ENCODE results near the gene MYO1D. TPM values are rescaled to one million over a fixed set of nuclear protein-coding genes. Genes with fewer than 3 reads are reported as not detected.

The MYO1D gene
- total and polyA plus RNA-seq, 2 of the 13 experiments (the other 11 are each of a cell fraction or from before 2014, with no cell fraction given), result 13.2 to 17.3 TPM

GRCh38 chr17:32794533-32795246 is 82.2 kb downstream of the MYO1D start (continued):
- TF ChIP-seq RBAK (CRISPR knock-in tag; IDR thresholded peaks at IDR 0.05), result no peak
- peak; percentile 91 for TF ChIP-seq ZMYM4 (CRISPR knock-in tag; IDR thresholded peaks at IDR 0.05)
- TF ChIP-seq ZBTB39 (CRISPR knock-in tag; IDR thresholded peaks at IDR 0.05), result no peak
- peak; percentile 89 for TF ChIP-seq SALL1 (CRISPR knock-in tag; IDR thresholded peaks at IDR 0.05)
- TF ChIP-seq TSC22D2 (CRISPR knock-in tag; IDR thresholded peaks at IDR 0.05; ENCODE audit: borderline replicate concordance), result no peak
- TF ChIP-seq ZNF614 (CRISPR knock-in tag; IDR thresholded peaks at IDR 0.05; ENCODE audit: borderline replicate concordance), result peak; percentile 50; the same call in 1 of the 2 replicates
- TF ChIP-seq ARID5B (CRISPR knock-in tag; IDR thresholded peaks at IDR 0.05), result peak; percentile 66; the same call in 1 of the 2 replicates
- TF ChIP-seq HOXA7 (CRISPR knock-in tag; IDR thresholded peaks at IDR 0.05), result no peak
- TF ChIP-seq HNRNPL (IDR thresholded peaks at IDR 0.05; ENCODE audit: low read depth, low read length), result no peak
- TF ChIP-seq ZNF652 (CRISPR knock-in tag; IDR thresholded peaks at IDR 0.05; ENCODE audit: borderline replicate concordance, low read depth), result no peak
- TF ChIP-seq ZNF816 (CRISPR knock-in tag; IDR thresholded peaks at IDR 0.05; ENCODE audit: borderline replicate concordance), result no peak
- TF ChIP-seq NFYC (CRISPR knock-in tag; IDR thresholded peaks at IDR 0.05), result peak; percentile 77
- TF ChIP-seq ZFY (CRISPR knock-in tag; IDR thresholded peaks at IDR 0.05), result peak; percentile 59
- 0 out of 2 replicates have a peak, but pooled peaks have one; percentile 19 for TF ChIP-seq RAD51 (IDR thresholded peaks at IDR 0.05; ENCODE audit: borderline replicate concordance)
- no peak for TF ChIP-seq HCFC1 (IDR thresholded peaks at IDR 0.05; ENCODE audit: low read depth, low read length)
- TF ChIP-seq ETV5 (CRISPR knock-in tag; IDR thresholded peaks at IDR 0.05; ENCODE audit: borderline replicate concordance), result peak; percentile 37; the same call in 1 of the 2 replicates
- peak; percentile 79; the same call in 1 of the 2 replicates for TF ChIP-seq ZNF292 (CRISPR knock-in tag; IDR thresholded peaks at IDR 0.05; ENCODE audit: borderline replicate concordance, low read depth)
- peak; percentile 97 for TF ChIP-seq TFDP1 (CRISPR knock-in tag; IDR thresholded peaks at IDR 0.05; ENCODE audit: borderline replicate concordance)
- TF ChIP-seq SOX5 (CRISPR knock-in tag; IDR thresholded peaks at IDR 0.05; ENCODE audit: borderline replicate concordance), result peak; percentile 55; the same call in 1 of the 2 replicates
- no peak for TF ChIP-seq KLF6 (CRISPR knock-in tag; IDR thresholded peaks at IDR 0.05)
- TF ChIP-seq ZNF724P (CRISPR knock-in tag; IDR thresholded peaks at IDR 0.05; ENCODE audit: borderline replicate concordance), result 0 out of 2 replicates have a peak, but pooled peaks have one; percentile 20
- TF ChIP-seq MED1 (CRISPR knock-in tag; IDR thresholded peaks at IDR 0.05), result peak; percentile 62; the same call in 1 of the 2 replicates
- no peak for TF ChIP-seq ARID2 (CRISPR knock-in tag; IDR thresholded peaks at IDR 0.05; ENCODE audit: borderline replicate concordance)
- TF ChIP-seq RFXAP (CRISPR knock-in tag; IDR thresholded peaks at IDR 0.05; ENCODE audit: borderline replicate concordance), result 0 out of 2 replicates have a peak, but pooled peaks have one; percentile 31

Measured in HepG2 (cell line).